DND-41 (cell line): ENCODE results near the gene MBTD1.

Experiments
- ATAC-seq: fragments of 200-7000 bp; cut with Tn5 transposase; 3 replicates; pipeline ENCODE4 v1.9.1; 2021; ENCODE audit warnings: low read depth; ENCODE audit not compliant: insufficient read depth
- DNase-seq: peaks from one replicate; pipeline ENCODE4 v3.0.0-alpha.2; 2020
- H2AFZ ChIP-seq: 2 replicates; pipeline ENCODE4 v1.6.0; 2012; ENCODE audit warnings: low read depth, low read length
- H3K27ac ChIP-seq: 2 replicates; pipeline ENCODE4 v1.5.1; 2012; ENCODE audit warnings: low read length, inconsistent platforms
- H3K27me3 ChIP-seq: fragments of 200-600 bp; sonication (generic); 2 replicates; pipeline ENCODE4 v1.6.0; 2012; ENCODE audit warnings: low read length, mild to moderate bottlenecking, inconsistent platforms; ENCODE audit not compliant: insufficient read depth, poor library complexity
- H3K36me3 ChIP-seq: 2 replicates; pipeline ENCODE4 v1.5.1; 2012; ENCODE audit warnings: low read length, inconsistent platforms; ENCODE audit not compliant: insufficient read depth
- H3K4me1 ChIP-seq: 2 replicates; pipeline ENCODE4 v1.5.1; 2012; ENCODE audit warnings: mild to moderate bottlenecking, low read length; ENCODE audit not compliant: insufficient read depth
- H3K4me2 ChIP-seq: 2 replicates; pipeline ENCODE4 v1.6.0; 2012; ENCODE audit warnings: mild to moderate bottlenecking, moderate library complexity, low read length, inconsistent platforms; ENCODE audit not compliant: insufficient read depth
- H3K4me3 ChIP-seq, 2 experiments: fragments of 200-600 bp in 1 of 2; shearing (Covaris generic) in 1 of 2; 2 replicates each; pipeline ENCODE4 v1.5.1; 2012 to 2016; ENCODE audit warnings: inconsistent platforms in 2 of 2, low read length in 2 of 2, mild to moderate bottlenecking in 2 of 2, low read depth in 1 of 2, moderate library complexity in 1 of 2
- H3K79me2 ChIP-seq: 2 replicates; pipeline ENCODE4 v1.6.0; 2012; ENCODE audit warnings: low read length, inconsistent platforms; ENCODE audit not compliant: insufficient read depth
- H3K9ac ChIP-seq: 2 replicates; pipeline ENCODE4 v1.6.0; 2012; ENCODE audit warnings: low read depth, mild to moderate bottlenecking, inconsistent platforms, low read length, moderate library complexity
- H3K9me3 ChIP-seq: 2 replicates; pipeline ENCODE4 v1.5.1; 2012; ENCODE audit warnings: low read length, moderate library complexity, mild to moderate bottlenecking, inconsistent platforms; ENCODE audit not compliant: insufficient read depth, severe bottlenecking
- H4K20me1 ChIP-seq: 2 replicates; pipeline ENCODE4 v1.6.0; 2012; ENCODE audit warnings: low read length; ENCODE audit not compliant: insufficient read depth
- CTCF ChIP-seq: IDR thresholded peaks from 2 replicates; pipeline ENCODE4 v1.5.1; 2012; ENCODE audit warnings: borderline replicate concordance, low read length, moderate library complexity, mild to moderate bottlenecking; ENCODE audit not compliant: poor library complexity, severe bottlenecking; ENCODE audit errors: extremely low read depth
- EZH2 ChIP-seq: IDR thresholded peaks from 3 replicates; pipeline ENCODE4 v1.6.1; 2012; ENCODE audit warnings: borderline replicate concordance, low read depth, mild to moderate bottlenecking, moderate library complexity, low read length, inconsistent platforms; ENCODE audit not compliant: severe bottlenecking

The MBTD1 gene

GRCh38 chr17:51161541-51161940 lies 98.3 kb downstream of the MBTD1 start:
- Histone ChIP-seq H2AFZ (no peak overlapping the region), H3K4me2 (no peak overlapping the region), H3K4me3 (no peak overlapping the region), H3K9me3 (no peaks in the 10 kb centered on the region), H3K4me1 (peaks cover 11% of the 10 kb centered on the region), H3K36me3 (peaks cover 63% of the 10 kb centered on the region), H3K27ac (no peak overlapping the region), H4K20me1 (peaks cover 4% of the 10 kb centered on the region; the same call in 1 of the 2 replicates), H3K27me3 (no peaks in the 10 kb centered on the region), H3K9ac (no peak overlapping the region), H3K79me2 (peaks cover 29% of the 10 kb centered on the region)
- TF ChIP-seq EZH2 (no peak), CTCF (no peak)
- DNase-seq (no peak), ATAC-seq (no peak)

GRCh38 chr17:51159604-51160003 lies 100.2 kb downstream of the MBTD1 start:
- no peak for TF ChIP-seq EZH2
- no peak for TF ChIP-seq CTCF
- Histone ChIP-seq H2AFZ (no peak overlapping the region), H3K9ac (no peak overlapping the region), H3K36me3 (peaks cover 75% of the 10 kb centered on the region), H3K27ac (no peak overlapping the region), H3K4me1 (peaks cover 13% of the 10 kb centered on the region), H4K20me1 (peaks cover 4% of the 10 kb centered on the region; the same call in 1 of the 2 replicates), H3K9me3 (no peaks in the 10 kb centered on the region), H3K4me2 (no peak overlapping the region), H3K27me3 (no peaks in the 10 kb centered on the region), H3K4me3 (no peak overlapping the region), H3K79me2 (peaks cover 45% of the 10 kb centered on the region)
- DNase-seq (no peak), ATAC-seq (no peak)

GRCh38 chr17:51155416-51155815 lies 104.4 kb downstream of the MBTD1 start:
- TF ChIP-seq CTCF (no peak), EZH2 (no peak)
- H3K9me3 ChIP-seq, result no peaks in the 10 kb centered on the region
- H3K4me1 ChIP-seq, result peaks cover 26% of the 10 kb centered on the region
- no peak overlapping the region for H3K9ac ChIP-seq
- H3K79me2 ChIP-seq, result peaks cover 57% of the 10 kb centered on the region
- H3K4me3 ChIP-seq, result peak overlapping the region in 1 of 2 experiments; percentile 86; a peak in 2 of 4 replicates
- peaks cover 47% of the 10 kb centered on the region for H3K36me3 ChIP-seq
- H2AFZ ChIP-seq, result no peak overlapping the region
- H3K27me3 ChIP-seq, result no peaks in the 10 kb centered on the region
- peak overlapping the region; percentile 80 for H3K4me2 ChIP-seq
- DNase-seq, result no peak
- peaks cover 4% of the 10 kb centered on the region; the same call in 1 of the 2 replicates for H4K20me1 ChIP-seq
- no peak overlapping the region for H3K27ac ChIP-seq
- no peak for ATAC-seq

- Histone ChIP-seq H3K9ac (peak overlapping the region; percentile 68), H3K9me3 (no peaks in the 10 kb centered on the region), H3K36me3 (peaks cover 36% of the 10 kb centered on the region), H2AFZ (peak overlapping the region; percentile 92), H3K4me2 (peak overlapping the region; percentile 80), H3K27ac (peak overlapping the region; percentile 74), H3K4me1 (peaks cover 26% of the 10 kb centered on the region), H3K4me3 (peak overlapping the region; percentile 46 to 86), H3K79me2 (peaks cover 57% of the 10 kb centered on the region), H4K20me1 (no peaks in the 10 kb centered on the region; the same call in 1 of the 2 replicates), H3K27me3 (no peaks in the 10 kb centered on the region)
- no peak for TF ChIP-seq CTCF
- no peak for TF ChIP-seq EZH2
- DNase-seq (no peak), ATAC-seq (no peak)
These were observed 105.7 kb downstream of the MBTD1 start for GRCh38 chr17:51154176-51154575.
